ENCODE results near the gene MTCH1. TPM values are rescaled to one million over a fixed set of nuclear protein-coding genes. Genes with fewer than 3 reads are reported as not detected.

MTCH1 gene
- total and polyA plus RNA-seq, 10 of the 15 experiments (the other 5 are each of a cell fraction or from before 2014, with no cell fraction given), result 7.2 to 128 (median 85.2) TPM

GRCh38 chr6:36957773-36958271, 28.2 kb downstream of the MTCH1 start:
- Histone ChIP-seq H3K79me2 (ENCODE audit: control insufficient read depth, insufficient read depth, low read length) (no peaks in the 10 kb centered on the region), H3K4me2 (ENCODE audit: control insufficient read depth, insufficient read depth) (no peak overlapping the region), H2AFZ (ENCODE audit: control insufficient read depth, low read depth, low read length) (no peak overlapping the region), H3K27me3 (replicated peaks in 1 of 2; ENCODE audit: control insufficient read depth in 2 of 2, insufficient read depth in 2 of 2, low read length in 1 of 2) (no peaks in the 10 kb centered on the region), H3K36me3 (ENCODE audit: control insufficient read depth in 2 of 2, insufficient read depth in 2 of 2, low read length in 1 of 2) (no peaks in the 10 kb centered on the region), H3K9ac (ENCODE audit: control insufficient read depth, insufficient read depth, low read length) (no peak overlapping the region), H3K27ac (ENCODE audit: control insufficient read depth, insufficient read depth) (no peak overlapping the region), H4K20me1 (ENCODE audit: control insufficient read depth, insufficient read depth) (no peaks in the 10 kb centered on the region), H3K4me1 (ENCODE audit: control insufficient read depth, insufficient read depth, low read length) (0 out of 2 replicates have a peak, but pooled peaks cover 5% of the 10 kb centered on the region), H3K9me3 (replicated peaks; ENCODE audit: control insufficient read depth, insufficient read depth, low read length) (no peaks in the 10 kb centered on the region), H3K4me3 (no peak overlapping the region)
- SMC1A ChIA-PET (ENCODE audit: uncharacterized antibody, unreplicated experiment), result interaction anchor here (1.8 kb wide), 1 partner anchor 60 kb away, joined by 7 read pairs; no protein-coding TSS in a partner anchor
- ATAC-seq (no peak), DNase-seq (ENCODE audit: low read depth, low spot score) (no peak), FAIRE-seq (no peak)
- CTCF ChIA-PET, result interaction anchor here (1.0 kb wide), 1 partner anchor 192 kb away, joined by 4 read pairs; no protein-coding TSS in a partner anchor
- TF ChIP-seq KLF5 (IDR thresholded peaks at IDR 0.05; ENCODE audit: partially characterized antibody) (no peak), MXI1 (IDR thresholded peaks at IDR 0.05; ENCODE audit: low read depth, low read length) (no peak), JUNB (IDR thresholded peaks at IDR 0.05) (no peak), RAD51 (IDR thresholded peaks at IDR 0.05) (no peak), SREBF1 (IDR thresholded peaks at IDR 0.05; ENCODE audit: low read length) (no peak), CHD2 (IDR thresholded peaks at IDR 0.05; ENCODE audit: borderline replicate concordance, low read depth, low read length) (no peak), TBL1XR1 (IDR thresholded peaks at IDR 0.05; ENCODE audit: low read depth, low read length) (no peak), PBX3 (IDR thresholded peaks at IDR 0.05; ENCODE audit: insufficient replicate concordance, low read depth, low read length) (no peak), CBFB (IDR thresholded peaks at IDR 0.05; ENCODE audit: low read depth) (no peak), CBX3 (IDR thresholded peaks at IDR 0.05; ENCODE audit: borderline replicate concordance, low read depth) (no peak), SIX5 (IDR thresholded peaks at IDR 0.05; ENCODE audit: low read depth, low read length, severe bottlenecking) (no peak), ATF3 (IDR thresholded peaks at IDR 0.05; ENCODE audit: borderline replicate concordance, extremely low read depth, low read depth, low read length) (no peak), TARDBP (IDR thresholded peaks at IDR 0.05; ENCODE audit: borderline replicate concordance) (no peak)
- intact Hi-C loops (cut with micrococcal nuclease; ENCODE audit: unreplicated experiment) (no loop called here), in situ Hi-C loops (cut with MboI) (no loop called here)
- RAD21 ChIA-PET (ENCODE audit: unreplicated experiment), result no interaction called here
- POLR2A ChIA-PET, result no interaction called here
- 65% methylated on average over 9 of the region's 9 CpGs for WGBS (ENCODE audit: insufficient coverage, insufficient replicate concordance, low lambda C conversion rate, missing lambda C conversion rate)
- no TSS peak for BruUV-seq (replicated peaks)
